ENCODE measurements around the gene SLC25A29.

DNA sequence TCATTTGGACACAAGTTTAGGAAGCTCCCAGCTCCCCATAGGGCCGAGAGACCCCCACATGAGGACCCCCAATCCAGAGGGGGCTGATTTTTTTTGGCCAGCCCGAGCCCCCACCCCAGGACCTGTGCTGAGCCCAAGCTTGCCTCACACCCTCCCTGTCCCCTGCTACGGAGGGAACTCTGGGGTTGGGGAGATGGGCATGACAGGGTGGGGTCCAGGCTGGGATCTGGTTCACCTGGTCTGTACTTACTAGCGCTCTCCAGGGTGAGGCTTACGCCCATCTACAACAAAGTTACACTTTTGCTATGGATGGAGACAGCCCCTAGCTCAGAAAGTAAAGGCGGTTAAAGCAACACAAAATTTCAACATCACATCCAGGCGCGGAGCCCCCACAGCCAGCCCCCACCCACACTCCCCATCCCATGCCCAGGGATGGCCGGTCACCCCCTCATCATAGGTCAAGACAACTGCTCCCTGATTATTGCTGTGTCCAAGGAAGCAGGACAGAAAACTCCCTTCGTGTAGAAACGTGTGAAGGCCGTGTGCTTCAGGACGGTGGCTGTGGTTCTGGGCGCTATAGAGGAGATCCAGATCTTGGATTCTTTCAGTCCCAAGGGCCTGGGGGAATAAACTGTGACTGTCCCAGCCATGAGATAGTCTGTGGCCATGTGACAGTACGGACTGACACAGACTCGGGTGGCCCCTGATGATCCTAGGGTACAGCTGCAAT, 10.7 kb downstream of the SLC25A29 start:
- TF ChIP-seq POLR2A (IDR thresholded peaks at IDR 0.05) = no peak
- TF ChIP-seq, protein P1, sequence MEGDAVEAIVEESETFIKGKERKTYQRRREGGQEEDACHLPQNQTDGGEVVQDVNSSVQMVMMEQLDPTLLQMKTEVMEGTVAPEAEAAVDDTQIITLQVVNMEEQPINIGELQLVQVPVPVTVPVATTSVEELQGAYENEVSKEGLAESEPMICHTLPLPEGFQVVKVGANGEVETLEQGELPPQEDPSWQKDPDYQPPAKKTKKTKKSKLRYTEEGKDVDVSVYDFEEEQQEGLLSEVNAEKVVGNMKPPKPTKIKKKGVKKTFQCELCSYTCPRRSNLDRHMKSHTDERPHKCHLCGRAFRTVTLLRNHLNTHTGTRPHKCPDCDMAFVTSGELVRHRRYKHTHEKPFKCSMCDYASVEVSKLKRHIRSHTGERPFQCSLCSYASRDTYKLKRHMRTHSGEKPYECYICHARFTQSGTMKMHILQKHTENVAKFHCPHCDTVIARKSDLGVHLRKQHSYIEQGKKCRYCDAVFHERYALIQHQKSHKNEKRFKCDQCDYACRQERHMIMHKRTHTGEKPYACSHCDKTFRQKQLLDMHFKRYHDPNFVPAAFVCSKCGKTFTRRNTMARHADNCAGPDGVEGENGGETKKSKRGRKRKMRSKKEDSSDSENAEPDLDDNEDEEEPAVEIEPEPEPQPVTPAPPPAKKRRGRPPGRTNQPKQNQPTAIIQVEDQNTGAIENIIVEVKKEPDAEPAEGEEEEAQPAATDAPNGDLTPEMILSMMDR (IDR thresholded peaks at IDR 0.05) = no peak
